GM23338 (cell line): ENCODE measurements around the gene SCAMP1. TPM values are rescaled to one million over a fixed set of nuclear protein-coding genes. Genes with fewer than 3 reads are reported as not detected.

Source experiments
- ATAC-seq: fragments of 200-7000 bp; cut with Tn5 transposase; 3 replicates; pipeline ENCODE4 v1.9.1; 2020
- DNase-seq: peaks from one replicate; pipeline ENCODE4 v3.0.0-alpha.2; 2015; ENCODE audit warnings: low spot score
- H2AFZ ChIP-seq: fragments of 200-600 bp; sonication (generic); 2 replicates; pipeline ENCODE4 v1.8.0; 2016; ENCODE audit warnings: antibody characterized with exemption, mild to moderate bottlenecking, moderate library complexity
- H3F3A ChIP-seq: fragments of 200-600 bp; sonication (generic); replicated peaks from 2 replicates; pipeline ENCODE4 v1.8.0; 2017; ENCODE audit warnings: antibody characterized with exemption, mixed run types, low read depth
- H3K27ac ChIP-seq: fragments of 200-600 bp; sonication (generic); 2 replicates; pipeline ENCODE4 v1.6.1; 2016; ENCODE audit warnings: low read depth
- H3K27me3 ChIP-seq: fragments of 200-600 bp; sonication (generic); 2 replicates; pipeline ENCODE4 v1.8.0; 2016; ENCODE audit warnings: mild to moderate bottlenecking, mixed run types, moderate library complexity; ENCODE audit not compliant: insufficient read depth
- H3K36me3 ChIP-seq: fragments of 200-600 bp; sonication (generic); 2 replicates; pipeline ENCODE4 v1.8.0; 2016; ENCODE audit warnings: mild to moderate bottlenecking; ENCODE audit not compliant: insufficient read depth
- H3K4me1 ChIP-seq: fragments of 200-600 bp; sonication (generic); 2 replicates; pipeline ENCODE4 v1.8.0; 2016; ENCODE audit warnings: mild to moderate bottlenecking, moderate library complexity; ENCODE audit not compliant: insufficient read depth
- H3K4me2 ChIP-seq: fragments of 200-600 bp; sonication (generic); 2 replicates; pipeline ENCODE4 v1.7.1; 2017; ENCODE audit warnings: mixed run types
- H3K4me3 ChIP-seq: fragments of 200-600 bp; sonication (generic); 2 replicates; pipeline ENCODE4 v1.6.1; 2016; ENCODE audit warnings: mixed run types
- H3K79me2 ChIP-seq: fragments of 200-600 bp; sonication (generic); replicated peaks from 2 replicates; pipeline ENCODE4 v1.8.0; 2017; ENCODE audit warnings: mild to moderate bottlenecking; ENCODE audit not compliant: insufficient read depth
- H3K9me2 ChIP-seq: fragments of 200-600 bp; sonication (generic); 2 replicates; pipeline ENCODE4 v1.8.0; 2017; ENCODE audit not compliant: insufficient read depth
- H4K20me1 ChIP-seq: fragments of 200-600 bp; sonication (generic); replicated peaks from 2 replicates; pipeline ENCODE4 v1.8.0; 2017; ENCODE audit warnings: mild to moderate bottlenecking; ENCODE audit not compliant: insufficient read depth
- H3K27ac Mint-ChIP-seq: 2 replicates; pipeline ENCODE4 v1.8.0; 2020; ENCODE audit warnings: inconsistent platforms, mild to moderate bottlenecking, moderate library complexity, mixed read lengths
- H3K27me3 Mint-ChIP-seq: 3 replicates; pipeline ENCODE4 v1.8.0; 2022; ENCODE audit warnings: low read depth, mild to moderate bottlenecking, moderate library complexity, mixed read lengths, inconsistent platforms; ENCODE audit not compliant: insufficient read depth, poor library complexity
- H3K36me3 Mint-ChIP-seq: 3 replicates; pipeline ENCODE4 v1.8.0; 2021; ENCODE audit warnings: low read depth, mild to moderate bottlenecking, inconsistent platforms, moderate library complexity, mixed read lengths
- H3K4me1 Mint-ChIP-seq: 3 replicates; pipeline ENCODE4 v1.8.0; 2020; ENCODE audit warnings: mild to moderate bottlenecking, inconsistent platforms, mixed read lengths
- H3K4me3 Mint-ChIP-seq: 3 replicates; pipeline ENCODE4 v1.8.0; 2021; ENCODE audit warnings: moderate library complexity, mild to moderate bottlenecking, inconsistent platforms, mixed read lengths
- H3K9me3 Mint-ChIP-seq: 3 replicates; pipeline ENCODE4 v1.8.0; 2020; ENCODE audit warnings: moderate library complexity, mild to moderate bottlenecking, inconsistent platforms, mixed read lengths
- CREB1 ChIP-seq: fragments of 250-450 bp; sonication (Bioruptor Pico); IDR thresholded peaks from 2 replicates; pipeline ENCODE4 v1.5.0; 2020; ENCODE audit warnings: low read depth, mild to moderate bottlenecking, moderate library complexity
- ETS1 ChIP-seq: IDR thresholded peaks from 2 replicates; pipeline ENCODE4 v1.6.1; 2016; ENCODE audit warnings: antibody characterized with exemption
- EZH2 ChIP-seq: fragments of 200-600 bp; sonication (generic); IDR thresholded peaks from one replicate; pipeline ENCODE4 v1.8.0; 2017; ENCODE audit warnings: antibody characterized with exemption, mild to moderate bottlenecking, low read depth; ENCODE audit not compliant: unreplicated experiment
- EZH2phosphoT487 ChIP-seq: fragments of 200-600 bp; sonication (generic); IDR thresholded peaks from one replicate; pipeline ENCODE4 v1.8.1; 2018; ENCODE audit warnings: antibody characterized with exemption; ENCODE audit not compliant: unreplicated experiment
- JUNB ChIP-seq: IDR thresholded peaks from one replicate; pipeline ENCODE4 v1.6.1; 2016; ENCODE audit warnings: antibody characterized with exemption; ENCODE audit not compliant: unreplicated experiment
- NANOG ChIP-seq: IDR thresholded peaks from 2 replicates; pipeline ENCODE4 v1.6.1; 2016; ENCODE audit warnings: antibody characterized with exemption, borderline replicate concordance
- POLR2AphosphoS5 ChIP-seq: IDR thresholded peaks from 2 replicates; pipeline ENCODE4 v1.6.1; 2016; ENCODE audit warnings: antibody characterized with exemption, low read depth
- REST ChIP-seq: IDR thresholded peaks from one replicate; pipeline ENCODE4 v1.6.1; 2018; ENCODE audit warnings: antibody characterized with exemption; ENCODE audit not compliant: unreplicated experiment
- STAT1 ChIP-seq: IDR thresholded peaks from one replicate; pipeline ENCODE4 v1.6.1; 2016; ENCODE audit warnings: antibody characterized with exemption; ENCODE audit not compliant: unreplicated experiment
- ZNF114 ChIP-seq: fragments of 250-450 bp; sonication (Bioruptor Pico); IDR thresholded peaks from 2 replicates; pipeline ENCODE4 v1.5.0; 2020; ENCODE audit warnings: mild to moderate bottlenecking, moderate library complexity
- ZNF331 ChIP-seq: fragments of 250-450 bp; sonication (Bioruptor Pico); IDR thresholded peaks from 2 replicates; pipeline ENCODE4 v1.5.0; 2020; ENCODE audit warnings: low read depth, mild to moderate bottlenecking, moderate library complexity
- polyA plus RNA-seq: library from polyadenylated mRNA; unstranded; fragments of >200 nt; fragmentation: Nextera tagmentation; extraction: Ambion mirVana; gene quantifications from 2 replicates; pipeline ENCODE4 v1.2.1, GENCODE V29; 2016
- total RNA-seq: library from RNA; depleted of rRNA; stranded (reverse); fragments of >200 nt; shearing (Covaris generic); gene quantifications from 2 replicates; pipeline ENCODE4 v1.2.3, GENCODE V29; 2014

Gene SCAMP1
- total and polyA plus RNA-seq, 2 experiments from 2014 or later: 26.8 to 53.9 TPM

- TF ChIP-seq EZH2phosphoT487 (no peak), STAT1 (no peak), CREB1 (no peak), ZNF331 (no peak), JUNB (no peak), POLR2AphosphoS5 (no peak), ETS1 (no peak), EZH2 (no peak), REST (no peak), NANOG (no peak)
Measured at GRCh38 chr5:78511121-78511906, 150.9 kb downstream of the SCAMP1 start (continued).

GRCh38 chr5:78512435-78512834 lies 152.0 kb downstream of the SCAMP1 start:
- no peak overlapping the region for H3K4me2 ChIP-seq
- no peak overlapping the region for H2AFZ ChIP-seq
- H4K20me1 ChIP-seq: peaks cover 14% of the 10 kb centered on the region
- DNase-seq (no peak), ATAC-seq (no peak)
- Mint-ChIP-seq H3K36me3 (peaks cover 5% of the 10 kb centered on the region), H3K27me3 (peaks cover 4% of the 10 kb centered on the region), H3K4me3 (no peak overlapping the region), H3K27ac (no peak overlapping the region), H3K4me1 (peaks cover 47% of the 10 kb centered on the region), H3K9me3 (no peaks in the 10 kb centered on the region)
- no peaks in the 10 kb centered on the region for H3K27me3 ChIP-seq
- H3K4me3 ChIP-seq: no peak overlapping the region
- no peak overlapping the region for H3K27ac ChIP-seq
- no peak for TF ChIP-seq STAT1
- no peak for TF ChIP-seq ETS1
- TF ChIP-seq ZNF114: no peak
- peaks cover 21% of the 10 kb centered on the region for H3K4me1 ChIP-seq
- H3K9me2 ChIP-seq: no peaks in the 10 kb centered on the region
- peaks cover 40% of the 10 kb centered on the region for H3K79me2 ChIP-seq
- no peaks in the 10 kb centered on the region for H3K36me3 ChIP-seq
- H3F3A ChIP-seq: 0 out of 2 replicates have a peak, but pooled peaks cover 4% of the 10 kb centered on the region
